C4-2B (cell line): ENCODE results near the gene ANKRD39.

Source experiments
- H3K27ac ChIP-seq: fragments of 450-650 bp; 2 replicates; pipeline ENCODE4 v1.5.1; 2017
- ZFX ChIP-seq: fragments of 450-650 bp; IDR thresholded peaks from 2 replicates; pipeline ENCODE4 v1.6.1; 2017
- TF ChIP-seq, protein P1 (sequence below): fragments of 450-650 bp; conservative IDR thresholded peaks from 2 replicates; pipeline ENCODE4 v1.5.1; 2017; ENCODE audit warnings: mild to moderate bottlenecking

The ANKRD39 gene

DNA sequence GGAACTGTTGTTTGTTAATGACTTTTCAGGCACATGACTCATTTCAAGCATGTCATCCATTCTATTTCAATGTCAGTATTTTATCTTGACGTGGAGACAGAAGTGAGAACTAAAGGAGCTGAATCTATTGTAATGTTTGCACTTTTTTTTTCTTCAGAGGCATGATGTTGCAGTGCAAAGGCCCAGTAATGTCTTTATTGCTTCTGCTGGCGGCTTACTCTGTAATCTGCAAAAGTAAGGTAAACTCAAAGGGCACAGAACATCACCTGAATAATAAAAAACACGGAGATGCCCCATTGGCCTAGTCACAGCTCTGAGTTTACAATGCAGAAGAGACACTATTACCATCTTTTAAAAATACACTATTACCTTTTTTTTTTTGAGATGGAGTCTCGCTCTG lies 44.2 kb downstream of the ANKRD39 start:
- TF ChIP-seq ZFX = no peak
- TF ChIP-seq, protein P1, sequence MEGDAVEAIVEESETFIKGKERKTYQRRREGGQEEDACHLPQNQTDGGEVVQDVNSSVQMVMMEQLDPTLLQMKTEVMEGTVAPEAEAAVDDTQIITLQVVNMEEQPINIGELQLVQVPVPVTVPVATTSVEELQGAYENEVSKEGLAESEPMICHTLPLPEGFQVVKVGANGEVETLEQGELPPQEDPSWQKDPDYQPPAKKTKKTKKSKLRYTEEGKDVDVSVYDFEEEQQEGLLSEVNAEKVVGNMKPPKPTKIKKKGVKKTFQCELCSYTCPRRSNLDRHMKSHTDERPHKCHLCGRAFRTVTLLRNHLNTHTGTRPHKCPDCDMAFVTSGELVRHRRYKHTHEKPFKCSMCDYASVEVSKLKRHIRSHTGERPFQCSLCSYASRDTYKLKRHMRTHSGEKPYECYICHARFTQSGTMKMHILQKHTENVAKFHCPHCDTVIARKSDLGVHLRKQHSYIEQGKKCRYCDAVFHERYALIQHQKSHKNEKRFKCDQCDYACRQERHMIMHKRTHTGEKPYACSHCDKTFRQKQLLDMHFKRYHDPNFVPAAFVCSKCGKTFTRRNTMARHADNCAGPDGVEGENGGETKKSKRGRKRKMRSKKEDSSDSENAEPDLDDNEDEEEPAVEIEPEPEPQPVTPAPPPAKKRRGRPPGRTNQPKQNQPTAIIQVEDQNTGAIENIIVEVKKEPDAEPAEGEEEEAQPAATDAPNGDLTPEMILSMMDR = no peak
- H3K27ac ChIP-seq = no peak overlapping the region

DNA sequence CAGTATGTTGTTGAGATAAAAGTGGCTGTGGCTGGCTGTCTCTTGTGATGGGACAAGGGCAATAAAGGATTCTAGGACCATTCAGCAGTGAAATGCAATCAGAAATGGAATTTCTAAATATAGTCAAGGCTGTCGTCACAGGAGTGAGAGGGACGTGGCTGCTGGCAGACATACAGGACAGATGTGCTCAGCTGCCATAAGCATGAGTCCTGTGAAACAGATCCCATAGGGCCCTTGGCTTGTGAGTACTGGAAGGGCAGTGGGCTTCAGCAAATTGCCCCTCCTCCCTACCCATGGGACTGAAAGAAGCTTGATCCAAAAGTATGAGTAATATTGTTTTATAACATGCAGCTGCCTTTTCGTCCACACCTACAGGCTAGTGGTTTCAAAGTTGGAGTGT lies 45.9 kb downstream of the ANKRD39 start:
- TF ChIP-seq, protein P1 = no peak
- no peak for TF ChIP-seq ZFX
- no peak overlapping the region for H3K27ac ChIP-seq

DNA sequence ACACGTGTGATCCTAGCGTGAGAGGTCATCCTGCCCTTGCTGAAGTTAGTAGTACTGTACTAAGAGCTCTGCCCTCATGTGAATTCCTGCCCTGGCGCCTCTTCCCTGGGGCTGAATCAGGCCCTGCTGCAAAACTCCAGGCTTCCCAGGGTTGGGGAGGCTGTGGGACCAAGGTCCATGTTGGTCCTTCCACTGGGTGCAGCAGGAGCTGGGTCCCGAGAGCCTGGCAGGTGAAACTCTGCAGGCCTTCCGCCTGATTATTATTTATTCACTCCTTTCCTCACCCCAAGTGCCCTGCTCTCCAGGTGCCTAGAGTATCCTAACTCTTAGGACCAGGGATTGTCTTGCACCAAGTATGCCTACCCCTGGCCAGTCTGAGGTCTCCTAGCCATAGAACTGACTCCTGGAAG lies 47.0 kb downstream of the ANKRD39 start:
- H3K27ac ChIP-seq = no peak overlapping the region
- TF ChIP-seq, protein P1 = no peak
- no peak for TF ChIP-seq ZFX

DNA sequence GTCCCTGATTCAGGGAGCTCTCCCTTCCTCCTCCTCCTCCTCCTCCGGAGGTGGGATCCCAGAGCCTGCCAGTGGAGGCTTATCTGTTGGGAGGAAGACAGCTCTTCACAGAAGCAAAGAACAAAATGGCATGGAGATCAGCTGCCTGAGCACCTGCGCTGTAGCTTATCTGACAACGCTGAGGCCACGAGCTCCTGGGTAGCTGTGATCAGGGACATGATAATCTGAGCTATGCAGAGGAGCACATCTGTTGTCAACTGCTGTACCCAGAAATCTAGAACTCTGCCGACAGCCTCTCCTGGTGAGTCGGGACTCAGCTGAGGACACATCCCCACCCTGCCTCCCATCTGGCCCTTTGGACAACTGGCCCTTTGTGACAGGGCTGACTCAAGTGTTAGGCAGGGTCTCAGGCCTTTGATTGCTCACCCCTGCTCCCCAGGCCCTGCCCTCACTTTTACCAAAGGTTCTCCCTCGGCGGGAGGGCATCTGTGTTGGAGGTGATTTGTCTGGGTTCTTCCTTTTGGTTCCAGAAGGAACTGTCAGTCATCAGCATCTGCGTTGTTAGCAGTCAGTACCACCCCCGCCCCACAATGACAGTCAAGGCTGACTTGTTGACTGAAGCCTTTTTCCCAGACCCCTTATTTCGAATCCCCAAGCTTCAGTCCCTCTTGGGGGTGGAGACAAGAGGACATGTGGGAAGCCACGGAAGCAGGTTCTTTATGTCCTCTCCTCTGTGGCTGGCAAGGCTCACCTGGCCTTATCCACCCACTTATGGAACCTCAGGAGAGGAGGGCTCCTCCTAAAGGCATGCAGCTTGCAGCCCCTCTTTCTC lies 47.6 kb downstream of the ANKRD39 start:
- TF ChIP-seq, protein P1 = no peak
- no peak for TF ChIP-seq ZFX
- H3K27ac ChIP-seq = no peak overlapping the region

DNA sequence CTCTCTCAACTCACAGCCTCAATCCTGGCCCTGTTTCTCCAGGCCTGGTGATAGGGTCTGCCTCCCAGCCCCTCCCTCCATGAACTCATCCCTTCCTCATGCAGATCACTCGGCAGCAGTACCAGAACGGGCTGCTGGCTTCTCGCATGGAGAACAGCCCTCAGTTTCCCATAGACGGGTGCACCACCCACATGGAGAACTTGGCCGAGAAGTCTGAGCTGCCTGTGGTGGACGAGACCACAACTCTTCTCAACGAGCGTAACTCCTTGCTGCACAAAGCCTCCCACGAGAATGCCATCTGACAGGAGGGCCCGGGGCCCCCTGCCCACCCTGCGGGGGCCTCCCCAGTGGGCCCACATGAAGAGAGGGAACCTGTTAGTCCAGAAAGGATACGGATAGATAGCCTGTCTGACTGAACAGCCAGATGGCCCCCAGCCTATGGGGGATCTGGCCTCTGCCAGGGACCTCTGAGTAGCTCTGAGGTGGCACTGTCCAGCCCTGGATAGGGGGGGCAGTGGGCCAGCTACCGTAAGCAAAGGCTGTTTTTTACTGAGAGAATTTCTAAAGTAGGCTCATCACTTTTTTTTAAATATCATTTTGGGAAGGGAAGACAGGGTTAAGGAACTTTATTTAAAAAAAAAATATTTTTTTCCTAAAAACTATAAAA lies 48.5 kb downstream of the ANKRD39 start:
- TF ChIP-seq ZFX = no peak
- TF ChIP-seq, protein P1 = no peak
- H3K27ac ChIP-seq = no peak overlapping the region

DNA sequence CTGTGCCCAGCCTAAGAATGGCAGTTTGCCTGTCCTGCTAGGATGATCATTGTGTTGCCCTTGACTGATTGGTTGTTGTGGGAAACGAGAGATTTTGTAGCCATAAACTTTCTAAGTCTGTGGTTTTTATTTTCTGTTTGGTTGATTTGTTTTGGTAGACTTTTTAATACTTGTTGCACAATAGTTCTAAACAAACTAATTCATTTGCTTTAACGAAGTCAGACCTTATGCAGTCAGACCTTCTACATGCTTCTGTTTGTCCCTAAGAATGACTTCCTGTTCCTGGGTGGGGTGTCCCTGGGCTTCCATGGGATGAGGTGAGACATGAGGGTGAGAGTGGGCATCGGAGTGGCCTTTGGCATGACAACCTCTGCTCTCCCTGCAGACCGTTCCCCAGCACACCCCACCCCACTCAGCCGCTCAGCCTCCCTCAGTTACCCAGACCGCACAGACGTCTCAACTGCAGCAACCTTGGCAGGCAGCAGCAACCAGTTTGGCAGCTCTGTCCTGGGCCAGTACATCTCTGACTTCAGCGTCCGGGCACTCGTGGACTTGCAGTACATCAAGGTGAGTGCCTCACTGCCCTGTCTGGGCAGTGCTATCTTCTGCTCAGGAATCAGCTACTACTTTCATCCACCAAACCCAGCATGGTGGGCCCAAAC lies 49.5 kb downstream of the ANKRD39 start:
- H3K27ac ChIP-seq = no peak overlapping the region
- no peak for TF ChIP-seq ZFX
- TF ChIP-seq, protein P1 = no peak

DNA sequence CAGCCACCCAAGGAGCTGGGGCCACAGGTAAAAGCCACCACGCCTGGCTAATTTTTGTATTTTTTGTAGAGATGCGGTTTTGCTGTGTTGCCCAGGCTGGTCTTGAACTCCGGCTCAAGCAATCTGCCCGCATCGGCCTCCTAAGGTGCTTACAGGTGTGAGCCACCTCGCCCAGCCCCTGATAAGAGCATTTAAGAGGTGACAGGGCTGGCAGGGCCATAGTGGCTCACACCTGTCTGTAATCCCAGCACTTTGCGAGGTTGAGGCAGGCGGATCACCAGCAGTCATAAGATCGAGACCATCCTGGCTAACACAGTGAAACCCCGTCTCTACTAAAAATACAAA lies 50.7 kb downstream of the ANKRD39 start:
- no peak for TF ChIP-seq ZFX
- TF ChIP-seq, protein P1 = no peak
- no peak overlapping the region for H3K27ac ChIP-seq
